MV-4-11 (cell line): Measurements from ENCODE around the gene FCGR2B.
A peak's percentile ranks its signal among the peaks of the same experiment; 100 is the strongest.
"Not testable (repeated sequence)": the region's sequence is repeated elsewhere in the genome, so short reads cannot be mapped to it uniquely, and the experiment has no call there.

Experiments
- DNase-seq: peaks from one replicate; lab custom pipeline; 2025; lab: John Stamatoyannopoulos, UW

The FCGR2B gene

GRCh38 chr1:161647507-161648360, 15.2 kb upstream of the FCGR2B start:
- DNase-seq = peak; percentile 67

GRCh38 chr1:161653541-161653940, 9.4 kb upstream of the FCGR2B start:
- not testable (repeated sequence) for DNase-seq

- peak; percentile 14 for DNase-seq
Observed at GRCh38 chr1:161653971-161654370, 9.0 kb upstream of the FCGR2B start.

- DNase-seq = not testable (repeated sequence)
Observed at GRCh38 chr1:161658524-161658923, 4.4 kb upstream of the FCGR2B start.

- not testable (repeated sequence) for DNase-seq
Observed at GRCh38 chr1:161661660-161662311, 1.2 kb upstream of the FCGR2B start.

- not testable (repeated sequence) for DNase-seq
Observed at GRCh38 chr1:161663569-161663968, 626 bp downstream of the FCGR2B start.

GRCh38 chr1:161664689-161665088, 1.7 kb downstream of the FCGR2B start:
- not testable (repeated sequence) for DNase-seq

- DNase-seq = peak; percentile 16
Observed at GRCh38 chr1:161671045-161672020, 8.4 kb downstream of the FCGR2B start.

- not testable (repeated sequence) for DNase-seq
Observed at GRCh38 chr1:161673437-161673836, 10.5 kb downstream of the FCGR2B start.

- DNase-seq = not testable (repeated sequence)
Observed at GRCh38 chr1:161674447-161674846, 11.5 kb downstream of the FCGR2B start.

GRCh38 chr1:161674908-161675307, 12.0 kb downstream of the FCGR2B start:
- DNase-seq = not testable (repeated sequence)

- no peak for DNase-seq
Observed at GRCh38 chr1:161676441-161676840, 13.5 kb downstream of the FCGR2B start.

- DNase-seq = no peak
Observed at GRCh38 chr1:161676958-161677689, 14.2 kb downstream of the FCGR2B start.

- no peak for DNase-seq
Observed at GRCh38 chr1:161678500-161678899, 15.6 kb downstream of the FCGR2B start.

GRCh38 chr1:161681879-161682278, 18.9 kb downstream of the FCGR2B start:
- DNase-seq = no peak

GRCh38 chr1:161688946-161689345, 26.0 kb downstream of the FCGR2B start:
- no peak for DNase-seq

- DNase-seq = no peak
Observed at GRCh38 chr1:161691846-161692245, 28.9 kb downstream of the FCGR2B start.

- not testable (repeated sequence) for DNase-seq
Observed at GRCh38 chr1:161693020-161693712, 30.2 kb downstream of the FCGR2B start.

GRCh38 chr1:161698302-161698701, 35.4 kb downstream of the FCGR2B start:
- not testable (repeated sequence) for DNase-seq

- DNase-seq = no peak
Observed at GRCh38 chr1:161702250-161702649, 39.3 kb downstream of the FCGR2B start.

GRCh38 chr1:161705537-161705936, 42.6 kb downstream of the FCGR2B start:
- no peak for DNase-seq
